Thyroid gland (tissue), 4 donors: ENCODE measurements around the gene OSBPL6. TPM values are rescaled to one million over a fixed set of nuclear protein-coding genes. Genes with fewer than 3 reads are reported as not detected.
A peak's percentile ranks its signal among the peaks of the same experiment; 100 is the strongest.

Experiments
- DNase-seq, 2 donors: peaks; one replicate each; pipeline ENCODE4 v3.0.0-alpha.2; 2019
- H3K27ac ChIP-seq, 3 donors: fragments of 200-600 bp; sonication (generic); 1 replicate in 2 of 3; 2 replicates in 1 of 3; pipeline ENCODE4 v1.5.1; 2016 to 2019; ENCODE audit warnings: mild to moderate bottlenecking in 1 of 3, moderate library complexity in 1 of 3
- H3K27me3 ChIP-seq: fragments of 200-600 bp; sonication (generic); one replicate; pipeline ENCODE4 v1.5.1; 2019
- H3K36me3 ChIP-seq, 2 donors: fragments of 200-600 bp; sonication (generic); one replicate each; pipeline ENCODE4 v1.5.1; 2016 to 2019
- H3K4me1 ChIP-seq, 2 donors: fragments of 200-600 bp; sonication (generic); one replicate each; pipeline ENCODE4 v1.5.1; 2017 to 2019
- H3K4me3 ChIP-seq, 3 donors: fragments of 200-600 bp; sonication (generic); replicated peaks in 1 of 3; 1 replicate in 2 of 3; 2 replicates in 1 of 3; pipeline ENCODE4 v1.5.1; 2016; ENCODE audit warnings: mild to moderate bottlenecking in 1 of 3
- H3K9me3 ChIP-seq: fragments of 200-600 bp; sonication (generic); one replicate; pipeline ENCODE4 v1.5.1; 2017
- POLR2A ChIP-seq, 2 donors: fragments of 450-650 bp; IDR thresholded peaks; one replicate each; pipeline ENCODE4 v1.6.1; 2017; ENCODE audit warnings: antibody characterized with exemption in 2 of 2, mild to moderate bottlenecking in 2 of 2, moderate library complexity in 1 of 2
- WGBS, 2 donors: methylation state at CpG; one replicate each; pipeline ENCODE4 v1.1.5; 2017; 5-methylcytosine and 5-hydroxymethylcytosine counted together
- intact Hi-C: fragments of 100-400 bp; cut with DNase I; formaldehyde crosslinking; loops from one replicate; pipeline ENCODE4 v1.15.1; 2023
- total RNA-seq, 4 donors: library from RNA; depleted of rRNA; stranded (reverse); fragments of >200 nt; gene quantifications; one replicate each; pipeline ENCODE4 v1.2.3, GENCODE V29; 2016
- TF ChIP-seq, protein P1 (sequence below), 6 experiments: fragments of 200-600 bp in 3 of 6; fragments of 450-650 bp in 3 of 6; sonication (generic) in 3 of 6; IDR thresholded peaks; one replicate each; pipeline ENCODE4 v1.5.1; 2016 to 2019; ENCODE audit warnings: antibody characterized with exemption in 6 of 6, mild to moderate bottlenecking in 2 of 6, inconsistent platforms in 1 of 6, moderate library complexity in 1 of 6

OSBPL6 gene
- total RNA-seq, 4 donors from 2014 or later, result 2.1 to 5.3 (median 3.2) TPM

DNA sequence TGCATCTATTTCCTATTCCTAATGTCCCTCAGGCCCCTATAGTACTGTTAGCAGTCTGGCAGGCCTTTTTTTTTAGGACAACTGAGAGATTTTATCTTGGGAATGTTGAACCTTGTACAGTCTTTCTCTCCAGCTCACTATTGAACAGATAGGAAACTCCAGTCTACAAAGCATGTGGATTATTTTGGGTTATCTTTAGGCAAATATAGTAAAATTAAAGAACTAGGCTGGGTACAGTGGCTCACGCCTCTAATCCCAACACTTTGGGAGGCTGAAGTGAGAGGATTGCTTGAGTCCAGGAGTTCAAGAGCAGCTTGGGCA lies 102.7 kb downstream of the OSBPL6 start:
- 92 to 100% methylated on average over 1 of the region's 1 CpG for WGBS, 2 donors
- DNase-seq, result no peak
- H3K36me3 ChIP-seq, result no peaks in the 10 kb centered on the region

DNA sequence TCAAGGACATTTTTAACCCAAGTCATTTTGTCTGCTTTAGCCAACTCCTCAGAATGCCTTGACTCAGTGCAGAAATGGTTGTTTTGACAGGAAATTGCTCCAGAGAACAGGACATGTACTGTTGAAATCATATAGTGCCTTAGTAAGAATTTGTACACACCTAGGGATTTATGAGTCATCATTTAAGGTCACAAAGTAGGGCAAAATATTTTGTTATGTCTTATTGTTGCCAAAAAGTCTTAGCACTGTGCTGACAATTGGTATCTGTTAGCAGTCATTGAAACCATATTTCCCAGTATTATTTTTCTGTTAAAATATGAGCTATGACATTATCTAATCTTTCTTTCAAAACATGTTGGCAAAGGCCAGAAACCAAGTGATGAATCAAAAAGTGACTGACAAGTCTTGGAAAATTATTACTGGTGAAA lies 104.5 kb downstream of the OSBPL6 start:
- DNase-seq, result no peak
- no peak for TF ChIP-seq POLR2A (IDR thresholded peaks at IDR 0.05)
- TF ChIP-seq, protein P1, sequence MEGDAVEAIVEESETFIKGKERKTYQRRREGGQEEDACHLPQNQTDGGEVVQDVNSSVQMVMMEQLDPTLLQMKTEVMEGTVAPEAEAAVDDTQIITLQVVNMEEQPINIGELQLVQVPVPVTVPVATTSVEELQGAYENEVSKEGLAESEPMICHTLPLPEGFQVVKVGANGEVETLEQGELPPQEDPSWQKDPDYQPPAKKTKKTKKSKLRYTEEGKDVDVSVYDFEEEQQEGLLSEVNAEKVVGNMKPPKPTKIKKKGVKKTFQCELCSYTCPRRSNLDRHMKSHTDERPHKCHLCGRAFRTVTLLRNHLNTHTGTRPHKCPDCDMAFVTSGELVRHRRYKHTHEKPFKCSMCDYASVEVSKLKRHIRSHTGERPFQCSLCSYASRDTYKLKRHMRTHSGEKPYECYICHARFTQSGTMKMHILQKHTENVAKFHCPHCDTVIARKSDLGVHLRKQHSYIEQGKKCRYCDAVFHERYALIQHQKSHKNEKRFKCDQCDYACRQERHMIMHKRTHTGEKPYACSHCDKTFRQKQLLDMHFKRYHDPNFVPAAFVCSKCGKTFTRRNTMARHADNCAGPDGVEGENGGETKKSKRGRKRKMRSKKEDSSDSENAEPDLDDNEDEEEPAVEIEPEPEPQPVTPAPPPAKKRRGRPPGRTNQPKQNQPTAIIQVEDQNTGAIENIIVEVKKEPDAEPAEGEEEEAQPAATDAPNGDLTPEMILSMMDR (IDR thresholded peaks at IDR 0.05), result no peak
- Histone ChIP-seq H3K4me3 (no peak overlapping the region), H3K9me3 (no peaks in the 10 kb centered on the region), H3K36me3 (no peaks in the 10 kb centered on the region), H3K27me3 (no peaks in the 10 kb centered on the region), H3K27ac (no peak overlapping the region), H3K4me1 (peaks cover 2 to 4% of the 10 kb centered on the region in 2 donors)
- intact Hi-C loops, result no loop called here

More for the DNA sequence above, 102.7 kb downstream of the OSBPL6 start:
- Histone ChIP-seq H3K27ac (no peak overlapping the region), H3K27me3 (no peaks in the 10 kb centered on the region), H3K4me3 (no peak overlapping the region), H3K9me3 (no peaks in the 10 kb centered on the region), H3K4me1 (peaks cover 2 to 4% of the 10 kb centered on the region in 2 donors)
- TF ChIP-seq, protein P1 (IDR thresholded peaks at IDR 0.05), result no peak
- no peak for TF ChIP-seq POLR2A (IDR thresholded peaks at IDR 0.05)
- intact Hi-C loops, result no loop called here

DNA sequence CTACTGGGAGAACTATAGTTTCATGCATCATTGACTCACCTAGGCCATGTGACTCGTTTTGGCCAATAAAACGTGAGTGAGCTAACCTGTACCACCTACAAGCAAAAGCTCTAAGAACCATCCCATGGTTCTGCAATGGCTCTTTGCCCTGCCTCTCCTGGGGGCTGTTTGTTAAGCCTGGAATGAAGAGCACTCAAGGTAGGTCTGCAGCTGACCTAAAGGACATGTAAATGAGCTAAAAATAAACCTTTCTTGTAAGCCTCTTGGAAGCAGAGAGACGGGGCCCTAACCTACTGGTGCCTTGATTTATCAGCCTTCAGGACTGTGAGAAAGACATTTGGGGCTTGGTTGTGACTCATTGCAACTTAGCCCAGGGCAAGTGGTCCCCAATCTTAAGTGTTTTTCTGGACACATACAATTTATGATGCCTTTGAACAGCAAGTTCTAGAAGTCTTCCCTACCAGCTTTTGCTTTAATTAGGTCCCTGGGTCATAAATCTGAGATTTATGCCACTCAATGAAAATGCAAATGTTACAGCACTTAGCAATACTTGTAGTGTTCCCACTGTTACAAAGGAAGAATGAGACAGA lies 107.4 kb downstream of the OSBPL6 start:
- 36 to 48% methylated on average over 3 of the region's 3 CpGs for WGBS, 2 donors
- intact Hi-C loops, result loop anchor here (10.0 kb wide), 1 partner anchor 113 kb away; no protein-coding TSS in a partner anchor

DNA sequence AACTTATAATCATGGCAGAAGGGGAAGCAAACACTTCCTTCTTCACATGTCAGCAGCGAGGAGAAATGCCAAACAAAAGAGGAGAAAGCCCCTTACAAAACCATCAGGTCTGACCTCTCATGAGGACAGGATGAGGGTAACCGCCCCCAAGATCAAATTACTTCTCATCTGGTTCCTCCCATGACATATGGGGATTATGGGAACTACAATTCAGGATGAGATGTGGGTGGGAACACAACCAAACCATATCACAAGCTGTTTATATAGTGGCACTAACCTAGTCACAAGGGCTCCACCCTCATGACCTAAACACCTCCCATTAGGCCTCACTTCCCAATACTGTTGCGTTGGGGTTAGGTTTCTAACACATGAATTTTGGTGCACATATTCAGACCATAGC lies 110.0 kb downstream of the OSBPL6 start:
- H3K4me3 ChIP-seq, result no peak overlapping the region
- peaks cover 2 to 4% of the 10 kb centered on the region in 2 donors for H3K4me1 ChIP-seq
- H3K9me3 ChIP-seq, result no peaks in the 10 kb centered on the region
- TF ChIP-seq POLR2A (IDR thresholded peaks at IDR 0.05), result no peak
- TF ChIP-seq, protein P1 (IDR thresholded peaks at IDR 0.05), result no peak
- no peak for DNase-seq
- 81 to 90% methylated on average over 3 of the region's 3 CpGs for whole genome bisulfite sequencing, 2 donors
- no peak overlapping the region for H3K27ac ChIP-seq
- H3K36me3 ChIP-seq, result no peaks in the 10 kb centered on the region
- intact Hi-C loops, result loop anchor here (10.0 kb wide), 1 partner anchor 110 kb away; no protein-coding TSS in a partner anchor
- H3K27me3 ChIP-seq, result no peaks in the 10 kb centered on the region

More for the DNA sequence above, 107.4 kb downstream of the OSBPL6 start:
- Histone ChIP-seq H3K27me3 (no peaks in the 10 kb centered on the region), H3K4me1 (peaks cover 2 to 4% of the 10 kb centered on the region in 2 donors), H3K27ac (no peak overlapping the region), H3K36me3 (no peaks in the 10 kb centered on the region), H3K9me3 (no peaks in the 10 kb centered on the region), H3K4me3 (no peak overlapping the region)
- TF ChIP-seq, protein P1 (IDR thresholded peaks at IDR 0.05), result no peak
- no peak for TF ChIP-seq POLR2A (IDR thresholded peaks at IDR 0.05)
- peak; percentile 50 to 54 for DNase-seq

DNA sequence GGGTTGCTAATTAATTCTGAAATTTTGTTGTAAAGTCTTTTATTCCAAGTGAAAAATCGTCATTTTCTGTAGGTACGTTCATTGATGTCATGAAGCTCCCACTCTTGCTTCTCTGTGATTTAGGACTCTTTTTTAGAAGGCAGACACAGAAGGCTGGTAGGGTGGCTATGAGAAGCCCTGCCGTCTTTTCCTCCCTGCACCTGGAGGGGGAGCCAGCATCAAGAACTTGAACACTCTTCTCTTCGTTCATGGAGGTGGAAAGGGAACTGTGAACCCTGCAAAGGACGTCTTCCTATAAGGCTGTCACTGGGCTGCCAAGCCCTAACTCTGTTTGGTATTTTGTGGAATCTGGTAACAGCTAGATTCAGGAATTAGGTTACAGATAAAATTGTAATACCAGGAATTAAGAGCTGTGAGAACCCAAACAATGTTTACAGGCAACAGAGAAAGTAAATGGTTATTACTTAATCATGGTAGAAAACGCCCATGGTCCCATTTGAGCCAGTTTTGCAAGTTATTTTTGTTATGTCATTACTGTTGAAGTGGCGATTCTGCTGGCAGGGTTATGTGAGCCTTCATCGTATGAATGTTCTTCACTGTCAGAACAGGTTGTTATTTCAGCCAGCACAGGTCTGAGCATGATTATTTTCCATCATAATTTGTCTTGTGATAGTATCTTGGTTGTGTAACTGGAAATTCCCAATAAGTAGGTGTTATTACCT lies 112.2 kb downstream of the OSBPL6 start:
- intact Hi-C loops, result loop anchor here (10.0 kb wide), 1 partner anchor 108 kb away; no protein-coding TSS in a partner anchor

More for the DNA sequence above, 112.2 kb downstream of the OSBPL6 start:
- peak; percentile 63 to 69 for DNase-seq
- no peak overlapping the region for H3K27ac ChIP-seq
- H3K27me3 ChIP-seq, result no peaks in the 10 kb centered on the region
- no peaks in the 10 kb centered on the region for H3K36me3 ChIP-seq
- 35 to 48% methylated on average over 8 of the region's 8 CpGs for WGBS, 2 donors
- no peaks in the 10 kb centered on the region for H3K9me3 ChIP-seq
- peaks cover 2 to 4% of the 10 kb centered on the region in 2 donors for H3K4me1 ChIP-seq
- TF ChIP-seq POLR2A (IDR thresholded peaks at IDR 0.05), result no peak
- TF ChIP-seq, protein P1 (IDR thresholded peaks at IDR 0.05), result peak in 5 of 6 experiments; percentile 32 to 68 (median 56)
- no peak overlapping the region for H3K4me3 ChIP-seq
